Mucosa of gallbladder (tissue), 1 donor: ENCODE measurements around the gene HOXB9. TPM values are rescaled to one million over a fixed set of nuclear protein-coding genes. Genes with fewer than 3 reads are reported as not detected.

ENCODE experiments used
- DNase-seq: peaks from one replicate; pipeline ENCODE4 v3.0.0-alpha.2; 2020; ENCODE audit warnings: low spot score
- total RNA-seq: library from RNA; stranded (reverse); gene quantifications from one replicate; pipeline ENCODE4 v1.2.1, GENCODE V29; 2021
- donor health status: DM: no; HTN: no; CAD: no.

HOXB9 gene
- total RNA-seq, 1 donor from 2014 or later: 0.26 TPM

DNA sequence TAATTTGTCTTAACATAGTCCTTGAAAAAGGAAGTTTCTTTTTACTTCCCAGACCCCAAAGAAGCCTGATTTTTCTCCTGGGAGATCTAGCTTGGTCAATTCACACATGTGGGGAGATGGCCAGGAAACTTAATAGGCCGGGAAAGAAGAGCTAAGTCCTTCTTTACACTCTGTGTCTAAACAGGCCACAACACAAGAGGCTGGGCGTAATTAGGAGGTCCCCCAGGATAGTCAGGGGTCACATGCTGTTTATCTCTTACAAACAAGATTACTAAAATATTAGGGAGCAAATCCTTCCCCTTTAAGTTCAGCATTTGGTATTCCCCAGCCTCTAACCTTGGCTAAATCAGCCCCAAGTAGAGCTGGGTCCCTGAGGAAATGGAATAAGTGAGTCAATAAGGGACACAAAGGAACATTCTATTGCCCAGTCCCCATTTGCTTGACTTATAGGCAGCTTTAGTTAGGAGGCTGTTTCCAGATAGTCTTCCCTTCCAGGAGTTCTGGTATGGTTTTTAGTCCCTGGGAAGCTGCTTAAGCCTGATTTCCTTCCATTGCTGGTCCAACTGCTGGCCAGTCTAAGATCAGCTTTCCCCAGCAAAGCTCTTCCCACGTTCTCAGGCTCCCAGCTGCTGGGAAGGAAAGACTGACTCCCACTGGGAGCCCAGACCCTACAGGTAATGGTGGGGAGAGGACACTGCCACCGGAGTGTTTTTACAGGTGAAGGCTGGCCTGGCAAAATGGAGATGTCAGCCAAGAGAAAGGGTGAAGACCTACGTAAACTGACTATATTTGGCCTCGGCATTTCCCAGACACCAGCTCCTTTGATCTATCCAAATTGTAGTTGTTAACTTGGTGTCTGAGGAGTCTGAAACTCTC lies 14.1 kb upstream of the HOXB9 start:
- DNase-seq: no peak

DNA sequence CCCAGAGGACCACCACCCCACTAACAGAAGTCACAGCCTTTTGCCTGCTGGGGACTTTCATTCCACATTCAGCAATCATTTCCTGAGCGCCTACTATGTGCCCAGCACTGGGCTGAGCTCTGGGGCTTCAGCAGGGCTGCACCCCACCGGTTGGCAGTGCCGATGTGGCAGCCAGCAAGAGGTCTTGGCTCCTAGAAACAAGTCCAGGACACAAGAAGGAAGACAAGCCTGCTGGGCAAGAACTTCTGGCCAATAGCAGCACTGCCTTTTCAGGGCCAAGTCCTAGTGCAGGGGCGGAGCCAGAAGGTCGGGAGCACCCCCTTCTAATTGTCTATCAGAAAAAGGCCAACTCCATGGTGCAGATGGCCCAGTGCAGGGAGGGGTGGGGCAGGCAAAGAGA lies 13.0 kb upstream of the HOXB9 start:
- DNase-seq: no peak

DNA sequence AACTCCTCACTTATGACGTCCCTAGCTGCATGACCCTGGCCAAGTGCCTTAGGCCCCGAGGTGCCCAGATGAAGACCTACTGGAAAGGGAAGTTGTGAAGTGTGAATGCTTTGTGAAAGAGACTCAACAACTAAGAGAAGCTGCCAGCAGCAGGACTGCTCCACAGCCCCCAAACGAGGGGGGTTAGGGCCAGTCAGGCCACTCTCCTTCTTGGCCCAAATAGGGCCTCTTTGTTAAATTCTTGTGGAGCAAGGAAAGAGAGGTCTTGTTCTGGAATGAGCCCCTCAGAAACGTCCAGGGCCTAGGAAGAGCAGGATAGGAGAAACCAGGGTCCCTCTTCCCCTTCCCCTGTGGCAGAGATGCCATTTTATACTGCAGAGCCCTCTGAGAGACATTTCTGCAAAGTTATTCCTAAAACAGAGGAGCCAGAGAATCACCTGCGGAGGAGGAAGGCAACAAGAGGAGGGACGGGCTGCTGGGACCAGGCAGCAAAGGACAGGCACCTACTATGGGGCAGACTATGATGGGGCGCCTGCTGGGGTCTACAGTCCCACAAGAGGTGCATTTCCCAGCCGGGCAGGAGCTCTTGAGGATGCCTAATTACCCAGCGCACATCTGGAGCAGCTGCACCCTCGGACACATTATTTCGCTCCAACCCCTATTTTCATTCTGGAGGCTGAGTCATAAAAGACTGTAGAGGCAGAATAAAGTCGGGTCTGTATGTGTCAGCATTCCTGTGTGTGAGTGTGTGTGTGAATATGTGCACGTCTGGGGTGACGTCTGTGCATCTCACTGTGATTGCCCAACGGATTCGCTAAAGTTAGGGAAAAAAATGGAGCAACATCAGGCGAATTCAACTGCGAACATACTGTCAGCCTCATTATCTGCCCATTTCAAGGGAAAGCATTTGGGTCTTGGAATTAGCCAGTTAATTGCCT lies 11.4 kb upstream of the HOXB9 start:
- no peak for DNase-seq

DNA sequence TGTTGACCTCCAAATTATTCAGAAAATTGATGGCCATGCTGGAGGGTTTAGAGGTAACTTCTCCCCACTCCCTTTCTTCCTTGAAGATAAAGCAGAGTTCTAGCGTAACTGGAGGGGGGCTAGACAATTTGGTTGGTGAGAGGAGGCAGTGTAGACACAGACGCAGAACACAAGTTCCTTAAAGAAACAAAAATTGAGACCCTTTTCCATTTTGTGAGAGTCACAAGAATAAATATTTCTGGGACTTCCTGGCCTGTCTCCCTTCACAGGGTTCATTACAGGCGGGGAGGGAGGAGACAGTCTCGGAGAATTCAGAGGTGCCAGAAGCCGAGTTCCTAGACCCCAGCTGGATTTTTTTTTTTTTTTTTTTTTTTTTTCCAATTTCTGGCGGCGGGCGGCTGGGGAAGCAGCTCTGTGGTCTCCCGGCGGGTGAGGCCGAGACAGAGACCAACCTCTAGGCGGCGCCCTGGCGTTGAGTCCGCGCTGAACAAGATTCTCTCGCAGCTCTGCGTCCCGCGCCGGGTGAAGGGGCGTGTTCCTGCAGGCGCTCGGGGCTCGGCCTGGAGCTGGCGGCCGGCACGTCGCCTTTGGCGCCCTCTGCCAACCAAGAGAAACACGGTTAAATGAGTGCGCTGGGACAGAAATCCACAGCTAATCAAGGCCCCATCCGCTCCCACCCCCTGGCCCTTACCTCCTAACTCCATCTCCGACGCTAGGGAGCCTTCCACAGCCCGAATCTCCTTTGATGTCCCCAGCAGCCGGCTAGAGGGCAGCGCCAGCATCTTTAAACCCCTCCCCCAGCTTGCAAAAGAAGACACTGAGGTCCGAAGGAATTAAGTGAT lies 10.2 kb upstream of the HOXB9 start:
- peak; percentile 49 for DNase-seq

DNA sequence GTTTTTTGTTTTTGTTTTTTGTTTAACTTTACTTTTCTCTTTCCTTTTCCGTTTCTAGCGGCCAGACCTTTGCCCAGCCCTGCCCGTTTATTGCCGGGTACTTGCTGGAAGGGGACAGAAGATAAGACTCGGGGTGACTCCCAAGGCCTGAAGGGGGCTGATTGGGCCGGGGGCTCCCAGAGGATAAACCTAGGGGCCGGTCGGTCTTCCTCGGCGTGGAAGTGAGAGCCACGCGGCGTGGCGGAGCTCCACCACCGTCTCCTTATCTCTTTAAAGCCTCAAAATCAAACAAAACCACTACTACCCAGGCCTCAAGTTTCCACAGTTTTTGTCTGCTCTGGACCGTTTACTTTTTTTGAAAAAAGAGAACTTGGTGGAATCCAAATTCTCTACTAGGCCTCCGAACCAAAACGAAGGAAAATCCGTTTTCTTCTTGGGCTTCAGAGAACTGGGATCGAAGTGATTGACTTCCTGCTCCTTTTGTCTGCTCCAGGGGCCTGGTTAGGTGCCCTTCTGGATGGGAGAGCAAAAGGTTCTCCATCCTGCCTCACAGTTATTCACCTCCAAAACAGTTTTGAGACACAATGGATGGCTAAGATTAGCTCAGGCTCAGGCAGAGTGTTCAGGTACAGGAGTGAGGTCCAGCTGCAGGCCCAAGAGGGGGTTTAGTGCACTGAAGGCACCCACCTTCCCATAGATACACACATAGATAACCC lies 8.5 kb upstream of the HOXB9 start:
- DNase-seq: no peak

DNA sequence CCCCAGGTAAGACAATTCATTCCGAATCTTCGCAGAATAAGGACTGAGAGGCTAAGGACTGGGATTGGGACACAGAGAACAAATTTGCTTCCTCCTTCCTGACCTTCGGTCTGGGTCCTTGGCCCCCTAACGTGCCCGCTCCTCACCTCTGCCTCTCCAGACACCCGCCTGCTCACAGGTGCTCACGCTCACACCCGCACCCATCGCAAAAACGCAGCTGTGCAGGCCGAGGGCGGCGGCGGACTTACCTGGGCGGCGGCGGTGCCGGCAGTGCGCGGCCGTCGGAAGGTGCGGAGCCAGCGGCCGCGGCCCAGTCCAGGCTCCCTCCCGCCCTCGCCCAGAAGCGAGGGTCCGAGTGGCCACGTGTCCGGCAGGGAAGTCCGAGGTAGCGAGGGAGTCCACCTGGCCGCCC lies 7.1 kb upstream of the HOXB9 start:
- DNase-seq: no peak

DNA sequence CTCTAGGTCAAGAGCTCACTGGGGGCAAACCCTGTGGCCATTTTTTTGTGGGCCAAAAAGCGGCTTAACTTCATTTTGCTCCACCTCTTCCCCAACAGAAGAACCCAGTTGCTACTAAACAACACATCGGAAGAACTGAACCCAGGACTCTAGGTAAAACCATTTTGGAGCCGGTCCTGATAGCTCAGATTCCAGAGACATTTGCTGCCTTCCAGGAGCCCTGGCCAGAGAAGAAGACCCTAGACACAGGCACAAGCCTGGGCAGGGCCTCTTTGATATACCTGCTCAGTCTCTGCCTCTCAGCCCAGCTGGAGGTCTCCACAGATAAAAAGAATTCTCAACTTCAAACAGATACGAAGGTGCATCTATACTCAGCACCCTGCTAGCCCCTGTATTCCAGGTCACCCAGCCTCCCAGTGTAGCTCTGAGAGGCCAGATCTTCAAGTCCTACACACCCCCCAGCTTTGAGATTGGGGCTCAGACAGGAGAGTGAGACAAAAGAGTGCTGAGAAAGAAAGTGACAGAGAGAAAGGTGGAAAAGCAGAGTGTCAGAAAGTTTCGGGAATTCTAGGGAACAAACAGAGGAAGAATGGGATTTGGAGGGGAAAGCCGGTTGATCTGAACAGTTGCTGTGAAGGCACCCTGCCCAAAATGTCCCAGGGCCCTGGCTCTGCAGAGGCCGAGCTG lies 6.6 kb upstream of the HOXB9 start:
- no peak for DNase-seq

DNA sequence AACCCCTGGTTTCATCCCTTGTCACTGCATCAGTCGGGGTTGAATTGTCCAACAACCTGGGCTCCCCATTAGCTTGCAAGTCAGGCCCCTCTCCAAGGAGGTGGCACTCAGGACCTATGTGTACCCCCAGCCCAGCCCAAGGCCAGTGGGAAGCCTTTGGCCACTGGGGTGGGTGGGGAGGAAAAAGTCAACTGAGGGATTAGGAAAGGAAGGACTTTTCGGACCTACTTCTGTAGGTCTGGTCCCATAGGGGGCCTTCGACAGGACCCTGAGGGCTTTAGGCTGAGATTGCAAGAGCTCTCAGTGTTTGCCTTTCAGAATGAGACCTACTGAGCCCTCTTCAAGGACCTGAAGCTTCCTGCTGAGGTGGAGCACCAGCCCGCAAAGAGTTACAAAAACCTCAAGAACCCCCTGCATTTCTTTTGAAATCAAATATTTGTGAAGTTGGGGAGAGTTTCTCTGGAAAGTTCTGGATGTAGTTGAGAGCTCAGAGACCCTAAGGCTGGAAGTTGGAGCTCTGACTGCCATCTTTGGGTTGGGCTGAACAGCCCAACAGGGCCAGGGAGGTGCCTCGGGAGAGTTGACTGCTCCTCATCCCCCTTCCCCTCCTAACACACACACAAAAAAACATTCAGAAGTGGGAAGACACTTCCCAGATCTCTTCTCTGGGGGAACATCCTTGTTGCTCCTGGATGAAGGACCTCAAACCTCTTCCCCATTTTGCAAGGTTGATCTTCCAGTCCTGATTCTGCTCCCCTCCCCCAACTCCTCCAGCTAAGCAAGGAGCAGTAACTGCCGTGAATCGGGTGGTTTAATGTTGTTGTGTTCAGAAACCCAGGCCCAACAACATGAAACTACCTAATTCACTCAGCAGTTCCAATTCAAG lies 5.8 kb upstream of the HOXB9 start:
- no peak for DNase-seq

DNA sequence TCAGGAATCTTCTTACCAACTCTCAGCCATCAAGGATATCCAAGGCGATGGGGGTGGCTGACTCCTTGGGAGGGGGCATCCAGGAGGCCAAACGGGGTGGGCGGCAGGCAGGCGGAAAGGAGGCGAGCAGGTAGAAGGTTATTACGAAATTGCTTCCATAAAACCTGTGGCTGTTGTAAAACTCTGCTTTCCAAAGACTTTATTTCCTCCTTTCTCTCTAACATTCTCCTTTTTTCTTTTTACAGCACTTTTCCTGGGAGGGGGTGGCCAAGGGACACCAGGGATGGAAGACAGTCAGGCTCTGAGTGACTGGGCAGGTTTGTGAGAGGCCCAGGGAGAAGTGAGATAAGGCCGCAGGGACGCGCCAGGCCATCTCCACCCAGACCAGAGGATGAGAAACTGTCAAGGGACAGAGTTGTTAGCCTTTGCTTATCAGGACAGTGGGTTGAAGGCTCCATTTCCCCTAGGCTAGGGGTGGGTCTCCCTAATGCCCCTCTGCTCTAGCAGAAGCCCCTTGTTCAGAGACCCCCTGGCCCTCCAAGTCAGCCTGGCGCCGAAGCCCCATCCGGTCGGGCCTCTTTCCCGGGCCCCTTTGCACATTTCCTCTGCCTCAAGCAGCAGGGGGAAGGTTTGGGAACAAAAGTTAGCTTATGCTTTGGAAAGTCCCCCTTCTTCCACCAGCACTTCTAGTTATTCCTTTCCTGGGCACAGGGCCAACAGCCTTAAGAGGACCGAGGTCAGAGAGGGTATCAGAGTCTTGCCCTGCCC lies 5.0 kb upstream of the HOXB9 start:
- no peak for DNase-seq

DNA sequence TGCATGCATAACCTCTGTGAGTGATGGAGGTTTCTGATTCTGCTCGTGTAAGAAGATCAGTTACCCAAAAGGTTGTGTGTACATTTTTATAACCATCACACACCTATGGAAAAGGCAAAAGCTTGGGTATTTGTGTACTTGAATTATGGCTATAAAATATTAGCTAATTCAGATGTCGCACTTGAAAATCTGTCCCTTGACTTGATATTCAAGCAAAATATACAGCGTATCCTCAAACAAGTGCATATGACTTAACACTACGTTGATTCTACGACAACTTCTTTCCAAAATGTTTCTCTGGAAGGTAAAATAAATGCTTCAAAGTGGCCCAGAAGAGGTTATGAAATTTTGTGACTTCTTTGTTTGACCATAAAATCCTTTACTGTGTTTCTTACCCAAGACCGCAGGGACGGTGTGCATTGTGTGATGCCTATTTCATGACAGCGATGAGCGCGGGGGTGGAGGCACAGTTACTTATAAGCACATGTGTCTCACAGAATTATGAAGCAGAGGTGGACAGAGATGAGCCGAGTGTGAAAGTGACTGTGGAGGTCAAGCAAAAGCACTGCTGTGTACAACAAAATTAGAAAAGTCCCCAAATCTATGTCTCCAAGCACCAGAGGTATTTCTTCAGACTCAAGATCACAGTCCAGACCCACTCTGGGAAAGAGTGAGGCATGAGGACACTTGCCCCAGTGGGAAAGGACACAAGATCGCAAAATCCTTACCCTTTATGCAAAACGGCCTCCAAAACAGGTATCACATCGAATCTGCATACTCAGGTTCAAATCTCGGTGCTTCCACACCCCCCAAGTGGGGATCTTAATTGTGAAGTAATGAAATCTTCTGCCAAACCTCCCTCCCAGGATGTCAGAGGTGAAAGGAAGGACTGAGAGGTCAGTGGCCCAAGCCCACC lies 4.1 kb upstream of the HOXB9 start:
- DNase-seq: no peak

DNA sequence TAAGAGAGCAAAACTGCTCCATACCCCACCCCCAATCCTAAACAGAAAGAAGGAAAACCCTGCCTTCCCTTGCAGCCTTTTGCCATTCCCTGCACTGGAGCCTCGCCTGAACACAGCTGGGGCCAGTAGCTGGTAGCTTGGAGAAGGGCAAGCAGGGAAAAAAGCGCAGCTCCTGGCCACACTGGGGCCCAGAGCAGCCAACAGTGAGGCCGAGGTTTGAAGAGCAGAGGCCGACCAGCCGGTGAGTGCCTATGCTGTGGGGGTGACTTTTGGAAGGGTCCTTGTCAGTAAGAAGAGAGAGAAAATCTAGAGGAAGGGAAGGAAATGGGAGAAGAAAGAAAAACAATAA lies 3.2 kb upstream of the HOXB9 start:
- DNase-seq: no peak

DNA sequence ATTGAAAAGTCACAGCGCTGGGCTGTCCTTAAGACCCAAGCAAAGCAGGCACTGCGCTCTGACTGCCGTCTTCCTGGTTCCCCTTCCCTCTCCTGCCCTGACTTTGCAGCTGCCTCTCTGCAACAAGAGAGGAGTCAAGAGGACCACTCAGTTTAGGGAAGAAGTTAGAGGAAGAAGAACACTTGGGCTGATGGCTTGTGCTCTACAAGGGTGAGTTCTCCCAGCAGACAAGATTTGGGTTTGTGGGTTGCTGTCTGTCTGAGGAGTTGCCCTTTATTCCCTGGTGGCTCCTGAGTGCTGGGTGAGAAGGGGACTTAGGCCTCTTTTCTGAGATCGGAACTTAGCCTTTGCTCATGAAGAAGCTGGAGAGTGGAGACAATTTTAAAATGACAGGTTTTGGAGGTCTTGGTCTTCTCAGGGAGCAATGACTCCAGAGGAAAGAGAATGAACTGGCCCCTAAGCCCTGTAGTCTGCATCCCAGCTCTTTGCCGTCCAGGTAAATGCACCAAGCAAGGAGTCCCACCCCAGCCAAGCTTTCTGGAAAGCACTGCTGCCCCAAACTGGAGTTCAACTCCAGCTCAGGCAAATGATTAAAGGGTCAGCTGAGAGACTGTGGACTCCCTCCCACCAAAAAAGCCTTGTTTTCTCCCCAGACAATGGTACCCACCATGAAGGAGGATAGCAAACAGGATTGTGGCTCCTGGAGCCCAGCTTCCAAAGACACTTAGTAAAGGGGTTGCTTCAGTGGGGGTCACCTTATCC lies 2.7 kb upstream of the HOXB9 start:
- no peak for DNase-seq

DNA sequence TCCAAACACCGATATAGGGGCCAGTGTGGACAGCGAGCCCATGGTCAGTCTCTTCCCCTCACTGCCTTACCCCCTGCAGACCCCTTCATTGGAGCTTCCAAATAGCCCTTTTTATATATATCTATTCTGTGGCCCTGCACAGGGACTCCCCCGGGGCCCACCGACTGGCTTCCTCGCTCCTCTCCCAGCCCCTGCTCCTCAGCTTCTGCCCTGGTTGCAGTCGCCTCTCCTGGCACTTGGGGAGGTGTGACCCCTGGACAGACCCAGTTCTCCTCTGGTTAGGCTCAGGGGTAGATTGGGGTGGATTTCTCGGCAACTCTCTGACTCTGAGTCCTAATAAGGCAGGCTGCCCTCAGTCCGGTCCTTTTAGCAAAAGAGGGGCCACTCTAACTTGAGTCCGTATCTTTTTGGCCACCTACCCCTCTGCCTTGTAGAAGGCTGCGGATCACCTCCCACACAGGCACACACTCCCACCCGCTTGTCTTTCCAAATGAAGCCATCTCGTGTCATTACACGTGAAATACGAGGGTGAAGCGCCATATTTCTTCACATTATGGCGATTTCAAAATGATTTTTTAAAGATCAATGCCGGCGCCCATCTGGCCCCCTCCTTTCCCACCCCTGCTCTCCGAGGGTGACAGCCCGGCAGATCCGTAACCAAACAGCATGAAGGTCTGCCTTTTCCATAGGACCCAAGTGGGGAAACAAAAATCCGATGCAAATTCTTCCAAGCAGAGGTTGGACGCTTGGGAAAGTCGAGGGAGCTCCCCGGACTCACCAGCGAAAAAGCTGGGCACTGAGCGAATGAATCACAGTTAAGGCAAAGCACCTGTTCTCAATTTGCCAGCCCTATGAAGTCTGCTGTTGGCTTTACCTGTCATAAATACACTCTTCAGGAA lies 1.7 kb upstream of the HOXB9 start:
- DNase-seq: no peak

DNA sequence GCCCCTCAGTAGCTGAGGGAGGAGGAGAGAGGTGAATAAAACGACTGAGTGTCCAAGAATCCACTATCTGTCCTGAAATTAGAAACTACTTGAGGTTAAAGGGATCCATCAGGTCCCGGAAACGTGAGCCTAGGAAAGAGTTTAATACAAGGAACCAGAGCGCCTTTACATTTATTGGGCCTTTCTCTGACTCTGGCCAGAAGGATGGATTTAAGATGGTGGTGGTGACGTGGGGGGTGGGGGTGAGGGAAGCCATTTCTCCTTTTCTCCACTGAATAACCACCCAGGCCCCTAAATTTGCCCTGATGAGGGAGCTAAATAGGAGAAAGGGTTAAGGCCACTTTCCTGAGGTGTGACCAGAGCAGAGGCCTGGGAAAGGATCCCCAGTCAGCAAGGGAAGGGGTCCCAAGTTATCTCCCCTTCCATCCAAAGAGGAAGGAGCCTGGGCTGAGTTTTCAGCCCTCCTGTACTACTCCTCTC lies 1.0 kb upstream of the HOXB9 start:
- DNase-seq: no peak

DNA sequence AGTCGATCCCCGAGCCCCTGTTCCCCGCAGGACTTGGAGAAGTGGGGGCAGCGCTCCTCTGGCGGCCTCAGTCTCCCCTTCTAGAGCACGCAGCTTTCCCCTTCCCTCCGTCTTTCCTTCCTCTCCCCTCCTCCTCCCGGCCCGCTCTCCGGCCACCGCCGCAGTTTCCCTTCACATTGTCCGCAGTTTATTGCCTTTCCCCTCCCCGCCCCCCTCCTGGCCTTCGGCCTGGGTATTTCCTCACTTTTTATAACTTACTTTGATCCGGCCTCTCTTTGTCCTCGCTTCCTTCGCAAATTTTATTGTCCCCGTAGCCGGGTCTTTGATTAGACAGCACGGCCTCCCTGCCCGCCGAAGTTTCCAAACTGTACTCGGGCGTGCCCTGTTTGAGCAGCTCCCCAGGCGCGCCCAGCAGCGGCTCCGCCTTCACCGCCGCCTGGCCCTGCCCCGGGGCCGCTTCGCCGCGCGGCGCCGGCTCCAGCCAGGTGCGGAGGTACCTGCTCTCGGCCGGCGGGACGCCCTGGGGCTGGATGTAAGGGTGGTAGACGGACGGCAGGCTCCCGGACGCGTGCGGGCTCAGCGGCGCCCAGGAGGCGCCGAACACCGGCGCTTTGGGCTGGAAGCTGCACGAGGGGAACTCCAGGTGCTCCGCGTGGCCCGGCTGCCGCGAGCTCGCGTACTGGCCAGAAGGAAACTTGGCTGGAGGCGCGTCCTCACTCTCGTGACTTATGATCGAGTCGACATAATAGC lies 488 bp downstream of the HOXB9 start:
- no peak for DNase-seq
